GM18499 (cell line): ENCODE measurements around the gene NUDT6.
A peak's percentile ranks its signal among the peaks of the same experiment; 100 is the strongest.

Source experiments
- ATAC-seq: cut with Tn5 transposase; IDR thresholded peaks from one replicate; pipeline ENCODE4 v1.9.1; 2021; ENCODE audit warnings: moderate number of reproducible peaks; ENCODE audit not compliant: insufficient read depth, unreplicated experiment

Gene NUDT6

GRCh38 chr4:122914938-122915337, 7.5 kb downstream of the NUDT6 start:
- no peak for ATAC-seq

GRCh38 chr4:122914292-122914904, 8.0 kb downstream of the NUDT6 start:
- ATAC-seq: peak; percentile 88

- no peak for ATAC-seq
Measured at GRCh38 chr4:122912810-122913575, 9.4 kb downstream of the NUDT6 start.

GRCh38 chr4:122911588-122911987, 10.8 kb downstream of the NUDT6 start:
- ATAC-seq: no peak

- no peak for ATAC-seq
Measured at GRCh38 chr4:122909683-122910082, 12.7 kb downstream of the NUDT6 start.

GRCh38 chr4:122908223-122908622, 14.2 kb downstream of the NUDT6 start:
- no peak for ATAC-seq

- ATAC-seq: no peak
Measured at GRCh38 chr4:122906859-122907305, 15.5 kb downstream of the NUDT6 start.

- no peak for ATAC-seq
Measured at GRCh38 chr4:122903766-122904288, 18.6 kb downstream of the NUDT6 start.

- no peak for ATAC-seq
Measured at GRCh38 chr4:122901247-122902010, 21.0 kb downstream of the NUDT6 start.

GRCh38 chr4:122900314-122900713, 22.1 kb downstream of the NUDT6 start:
- no peak for ATAC-seq

- no peak for ATAC-seq
Measured at GRCh38 chr4:122899682-122900081, 22.7 kb downstream of the NUDT6 start.

GRCh38 chr4:122898370-122899150, 23.8 kb downstream of the NUDT6 start:
- no peak for ATAC-seq

- ATAC-seq: no peak
Measured at GRCh38 chr4:122896270-122896669, 26.1 kb downstream of the NUDT6 start.

GRCh38 chr4:122895336-122895995, 26.9 kb downstream of the NUDT6 start:
- ATAC-seq: no peak

- no peak for ATAC-seq
Measured at GRCh38 chr4:122894827-122895226, 27.6 kb downstream of the NUDT6 start.

GRCh38 chr4:122890147-122890795, 32.1 kb downstream of the NUDT6 start:
- ATAC-seq: no peak

GRCh38 chr4:122889726-122890125, 32.7 kb downstream of the NUDT6 start:
- no peak for ATAC-seq

GRCh38 chr4:122884499-122884898, 37.9 kb downstream of the NUDT6 start:
- ATAC-seq: no peak
